NCI-H146 treated with DMSO at 0.1 percent for 48 hours (cell line): Measurements from ENCODE around the gene LRRC1.

Source experiments
- DNase-seq: peaks from one replicate; lab custom pipeline; 2025; ENCODE audit not compliant: unreplicated experiment; lab: John Stamatoyannopoulos, UW

The LRRC1 gene

GRCh38 chr6:53951383-53951782, 156.6 kb downstream of the LRRC1 start:
- DNase-seq, result no peak

GRCh38 chr6:53956068-53956711, 161.4 kb downstream of the LRRC1 start:
- DNase-seq, result peak; percentile 71

- DNase-seq, result no peak
Measured at GRCh38 chr6:53956804-53957203, 162.0 kb downstream of the LRRC1 start.

DNA sequence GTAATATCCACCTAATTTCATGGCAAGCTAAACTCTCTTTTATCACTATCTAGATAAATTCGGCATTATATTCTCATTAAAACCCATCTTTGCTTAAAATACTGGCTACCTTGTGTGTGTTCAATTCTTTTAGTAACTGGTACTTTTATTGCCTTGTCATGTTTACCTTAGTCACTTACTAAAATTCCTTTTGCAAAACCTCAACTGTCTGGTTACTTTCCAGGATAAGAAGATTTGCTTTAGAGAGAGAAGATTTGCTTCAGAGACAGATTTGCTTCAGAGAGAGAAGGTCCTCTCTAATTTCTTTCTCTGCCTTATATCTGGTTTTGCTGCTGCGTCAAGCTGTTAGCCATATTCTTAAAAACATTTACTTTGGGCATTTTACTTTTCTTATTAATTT, 164.9 kb downstream of the LRRC1 start:
- no peak for DNase-seq

GRCh38 chr6:53960311-53960710, 165.5 kb downstream of the LRRC1 start:
- no peak for DNase-seq

DNA sequence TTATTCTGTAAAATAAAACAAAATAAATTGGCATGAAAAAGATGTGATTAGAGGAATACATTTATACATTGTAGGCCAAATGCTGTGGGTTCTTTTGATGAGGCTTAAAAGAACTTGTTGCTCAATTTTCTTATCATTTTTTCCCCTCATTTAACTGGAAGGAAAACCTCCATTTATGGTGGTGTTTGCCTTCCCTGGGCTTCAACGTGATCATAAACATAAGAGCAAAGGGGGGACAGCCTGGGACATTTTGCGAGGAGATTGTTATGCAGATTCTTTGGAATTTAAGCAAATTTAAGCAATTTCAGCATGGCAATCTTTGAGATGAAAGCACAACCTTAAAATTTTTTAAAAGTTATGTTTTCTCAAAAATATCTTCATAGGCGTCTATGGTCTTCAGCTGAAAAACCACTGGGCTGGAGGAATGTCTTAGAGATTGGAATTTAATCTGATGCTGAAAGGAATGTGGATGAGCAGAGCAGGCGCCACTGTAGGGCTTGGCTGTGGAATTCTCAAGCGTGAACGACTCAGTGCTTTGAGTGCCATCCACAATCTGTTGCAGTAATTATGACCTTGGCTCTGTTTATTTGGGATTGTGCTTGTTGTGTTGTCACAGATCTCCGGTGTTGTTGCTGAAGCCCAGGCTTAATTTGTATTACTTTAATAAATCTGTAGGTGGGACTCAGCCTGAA, 167.0 kb downstream of the LRRC1 start:
- DNase-seq, result no peak

GRCh38 chr6:53962646-53963045, 167.8 kb downstream of the LRRC1 start:
- no peak for DNase-seq

DNA sequence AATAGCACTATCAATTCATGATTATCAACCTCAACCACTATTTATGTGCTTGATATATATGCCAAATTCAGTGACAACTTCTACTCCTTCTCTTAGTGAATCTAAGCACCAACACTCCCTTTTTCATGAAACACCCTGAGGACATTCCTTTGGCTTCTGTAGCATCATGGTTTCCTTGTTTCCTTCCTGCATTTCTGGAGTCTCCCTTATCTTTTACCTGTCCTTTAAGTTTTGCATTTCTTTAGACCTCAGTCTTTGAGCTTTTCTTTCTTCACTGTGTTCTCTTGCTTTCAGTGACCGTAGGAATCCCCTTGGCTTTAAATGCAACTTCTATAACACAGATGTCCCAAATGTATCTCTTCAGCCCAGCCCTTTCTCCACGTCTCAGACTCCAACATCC, 172.6 kb downstream of the LRRC1 start:
- DNase-seq, result no peak
